ENCODE measurements around the gene PAX8.

GRCh38 chr2:113198048-113198789 is 80.5 kb downstream of the PAX8 start:
- TF ChIP-seq, protein P1, sequence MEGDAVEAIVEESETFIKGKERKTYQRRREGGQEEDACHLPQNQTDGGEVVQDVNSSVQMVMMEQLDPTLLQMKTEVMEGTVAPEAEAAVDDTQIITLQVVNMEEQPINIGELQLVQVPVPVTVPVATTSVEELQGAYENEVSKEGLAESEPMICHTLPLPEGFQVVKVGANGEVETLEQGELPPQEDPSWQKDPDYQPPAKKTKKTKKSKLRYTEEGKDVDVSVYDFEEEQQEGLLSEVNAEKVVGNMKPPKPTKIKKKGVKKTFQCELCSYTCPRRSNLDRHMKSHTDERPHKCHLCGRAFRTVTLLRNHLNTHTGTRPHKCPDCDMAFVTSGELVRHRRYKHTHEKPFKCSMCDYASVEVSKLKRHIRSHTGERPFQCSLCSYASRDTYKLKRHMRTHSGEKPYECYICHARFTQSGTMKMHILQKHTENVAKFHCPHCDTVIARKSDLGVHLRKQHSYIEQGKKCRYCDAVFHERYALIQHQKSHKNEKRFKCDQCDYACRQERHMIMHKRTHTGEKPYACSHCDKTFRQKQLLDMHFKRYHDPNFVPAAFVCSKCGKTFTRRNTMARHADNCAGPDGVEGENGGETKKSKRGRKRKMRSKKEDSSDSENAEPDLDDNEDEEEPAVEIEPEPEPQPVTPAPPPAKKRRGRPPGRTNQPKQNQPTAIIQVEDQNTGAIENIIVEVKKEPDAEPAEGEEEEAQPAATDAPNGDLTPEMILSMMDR (IDR thresholded peaks at IDR 0.05) = no peak
- TF ChIP-seq POLR2A (IDR thresholded peaks at IDR 0.05) (no peak), EP300 (IDR thresholded peaks at IDR 0.05) (no peak), POLR2AphosphoS5 (IDR thresholded peaks at IDR 0.05) (no peak)

Data from stomach (tissue), 4 donors.